Ishikawa (cell line): Measurements from ENCODE around the gene GNG7.

ENCODE experiments used
- CEBPB ChIP-seq: IDR thresholded peaks from 2 replicates; pipeline ENCODE4 v1.6.1; 2012
- CREB1 ChIP-seq: IDR thresholded peaks from 2 replicates; pipeline ENCODE4 v1.6.1; 2012; ENCODE audit warnings: low read depth
- EGR1 ChIP-seq: IDR thresholded peaks from 2 replicates; pipeline ENCODE4 v1.6.1; 2012
- EP300 ChIP-seq: IDR thresholded peaks from 2 replicates; pipeline ENCODE4 v1.6.1; 2012; ENCODE audit warnings: borderline replicate concordance
- FOXM1 ChIP-seq: IDR thresholded peaks from 2 replicates; pipeline ENCODE4 v1.6.1; 2012; ENCODE audit warnings: low read depth, borderline replicate concordance
- MAX ChIP-seq: IDR thresholded peaks from 2 replicates; pipeline ENCODE4 v1.6.1; 2012
- NFIC ChIP-seq: IDR thresholded peaks from 2 replicates; pipeline ENCODE4 v1.6.1; 2012
- RAD21 ChIP-seq: IDR thresholded peaks from 2 replicates; pipeline ENCODE4 v1.6.1; 2012; ENCODE audit warnings: low read depth
- REST ChIP-seq: IDR thresholded peaks from 2 replicates; pipeline ENCODE4 v1.6.1; 2012; ENCODE audit warnings: low read depth, mild to moderate bottlenecking
- TAF1 ChIP-seq: IDR thresholded peaks from 2 replicates; pipeline ENCODE4 v1.6.1; 2012; ENCODE audit warnings: low read depth, mild to moderate bottlenecking
- TEAD4 ChIP-seq: IDR thresholded peaks from 2 replicates; pipeline ENCODE4 v1.6.1; 2012

- TF ChIP-seq REST (no peak), EGR1 (no peak), CEBPB (no peak), EP300 (no peak), TAF1 (no peak), RAD21 (no peak), FOXM1 (no peak), MAX (no peak), TEAD4 (no peak), NFIC (no peak), CREB1 (no peak)
Observed at GRCh38 chr19:2715470-2716274, 13.2 kb upstream of the GNG7 start.
